MCF 10A (cell line): ENCODE results near the gene GGA2. TPM values are rescaled to one million over a fixed set of nuclear protein-coding genes. Genes with fewer than 3 reads are reported as not detected.

ENCODE experiments used
- BruUV-seq: library from RNA; stranded (reverse); fragments of 400-500 nt; replicated peaks from 2 replicates; lab custom pipeline; 2021; lab: Mats Ljungman, UMichigan
- CTCF ChIA-PET: fragments of 300-600 bp; sonication (Branson Sonifier 250); formaldehyde crosslinking; extraction: SDS; loops from one replicate; lab custom pipeline; 2021; ENCODE audit warnings: antibody characterized with exemption, inconsistent platforms; lab: Yijun Ruan, JAX
- POLR2A ChIA-PET: fragments of 300-600, 350-650 bp; sonication (Branson Sonifier 250); formaldehyde crosslinking; extraction: SDS; loops from one replicate; lab custom pipeline; 2020; ENCODE audit warnings: antibody characterized with exemption, inconsistent platforms; lab: Yijun Ruan, JAX
- DNase-seq: peaks from one replicate; pipeline ENCODE4 v3.0.0-alpha.2; 2018; ENCODE audit not compliant: unreplicated experiment
- H3K27ac Mint-ChIP-seq: one replicate; pipeline ENCODE4 v1.8.0; 2022; ENCODE audit warnings: mild to moderate bottlenecking, low read depth, mixed read lengths; ENCODE audit not compliant: unreplicated experiment
- H3K27me3 Mint-ChIP-seq: one replicate; pipeline ENCODE4 v1.8.0; 2022; ENCODE audit warnings: mixed read lengths; ENCODE audit not compliant: insufficient read depth, unreplicated experiment
- H3K36me3 Mint-ChIP-seq: one replicate; pipeline ENCODE4 v1.8.0; 2022; ENCODE audit warnings: mild to moderate bottlenecking, moderate library complexity, mixed read lengths; ENCODE audit not compliant: insufficient read depth, unreplicated experiment
- H3K4me1 Mint-ChIP-seq: one replicate; pipeline ENCODE4 v1.8.0; 2022; ENCODE audit warnings: mixed read lengths; ENCODE audit not compliant: insufficient read depth, unreplicated experiment
- H3K4me3 Mint-ChIP-seq: one replicate; pipeline ENCODE4 v1.8.0; 2022; ENCODE audit warnings: mild to moderate bottlenecking, moderate library complexity, mixed read lengths; ENCODE audit not compliant: unreplicated experiment
- H3K9me3 Mint-ChIP-seq: one replicate; pipeline ENCODE4 v1.8.0; 2022; ENCODE audit warnings: mixed read lengths; ENCODE audit not compliant: unreplicated experiment
- CTCF ChIP-seq: fragments of 200-600 bp; IDR thresholded peaks from one replicate; pipeline ENCODE4 v1.8.0; 2022; ENCODE audit warnings: antibody characterized with exemption, mild to moderate bottlenecking; ENCODE audit not compliant: unreplicated experiment
- intact Hi-C: fragments of 100-400 bp; cut with micrococcal nuclease; formaldehyde crosslinking; loops from 2 replicates; pipeline ENCODE4 v1.14.1; 2022
- total RNA-seq: library from RNA; stranded (reverse); gene quantifications from 2 replicates; pipeline ENCODE4 v1.2.3, GENCODE V29; 2022

Gene GGA2
- total RNA-seq, 1 experiment from 2014 or later: 22.2 TPM

GRCh38 chr16:23521965-23522364, 11.7 kb upstream of the GGA2 start:
- DNase-seq: no peak
- CTCF ChIA-PET: interaction anchor here (0.6 to 1.1 kb wide), 4 partner anchors 11 to 844 kb away, joined by 3 to 4 read pairs (median 3); no protein-coding TSS in a partner anchor
- Mint-ChIP-seq H3K4me1 (no peaks in the 10 kb centered on the region), H3K36me3 (peaks cover 64% of the 10 kb centered on the region), H3K4me3 (no peak overlapping the region), H3K27ac (no peak overlapping the region), H3K27me3 (no peaks in the 10 kb centered on the region), H3K9me3 (no peaks in the 10 kb centered on the region)
- no TSS peak for BruUV-seq
- TF ChIP-seq CTCF: no peak
- POLR2A ChIA-PET: interaction anchor here (0.5 to 0.7 kb wide), 4 partner anchors 12 to 131 kb away, joined by 3 read pairs; no protein-coding TSS in a partner anchor
- intact Hi-C loops: no loop called here

GRCh38 chr16:23521037-23521743, 10.9 kb upstream of the GGA2 start:
- peaks cover 64% of the 10 kb centered on the region for H3K36me3 Mint-ChIP-seq
- no peak for DNase-seq
- BruUV-seq: no TSS peak
- intact Hi-C loops: no loop called here
- ChIA-PET POLR2A (interaction anchor here (0.5 to 1.1 kb wide), 6 partner anchors 10 to 132 kb away, joined by 3 read pairs; partner anchors contain the start of gene GGA2), CTCF (interaction anchor here (0.6 to 1.1 kb wide), 4 partner anchors 10 to 844 kb away, joined by 3 to 6 read pairs (median 3); no protein-coding TSS in a partner anchor)
- no peaks in the 10 kb centered on the region for H3K9me3 Mint-ChIP-seq
- no peak for TF ChIP-seq CTCF
- no peaks in the 10 kb centered on the region for H3K4me1 Mint-ChIP-seq
- H3K27me3 Mint-ChIP-seq: no peaks in the 10 kb centered on the region
- no peak overlapping the region for H3K4me3 Mint-ChIP-seq
- no peak overlapping the region for H3K27ac Mint-ChIP-seq

GRCh38 chr16:23520500-23520899, 10.2 kb upstream of the GGA2 start:
- no peak for TF ChIP-seq CTCF
- ChIA-PET POLR2A (interaction anchor here (0.6 to 1.1 kb wide), 3 partner anchors 9 to 86 kb away, joined by 3 read pairs; partner anchors contain the start of gene GGA2), CTCF (interaction anchor here (0.6 kb wide), 1 partner anchor 16 kb away, joined by 6 read pairs; no protein-coding TSS in a partner anchor)
- no peak for DNase-seq
- no peaks in the 10 kb centered on the region for H3K27me3 Mint-ChIP-seq
- no TSS peak for BruUV-seq
- no peak overlapping the region for H3K4me3 Mint-ChIP-seq
- H3K9me3 Mint-ChIP-seq: no peaks in the 10 kb centered on the region
- intact Hi-C loops: no loop called here
- no peak overlapping the region for H3K27ac Mint-ChIP-seq
- H3K36me3 Mint-ChIP-seq: peaks cover 66% of the 10 kb centered on the region
- H3K4me1 Mint-ChIP-seq: no peaks in the 10 kb centered on the region

- DNase-seq: no peak
- Mint-ChIP-seq H3K4me3 (no peak overlapping the region), H3K27me3 (no peaks in the 10 kb centered on the region), H3K27ac (no peak overlapping the region), H3K4me1 (no peaks in the 10 kb centered on the region), H3K36me3 (peaks cover 64% of the 10 kb centered on the region), H3K9me3 (no peaks in the 10 kb centered on the region)
- intact Hi-C loops: no loop called here
- ChIA-PET CTCF (interaction anchor here (0.6 kb wide), 1 partner anchor 18 kb away, joined by 3 read pairs; no protein-coding TSS in a partner anchor), POLR2A (no interaction called here)
- BruUV-seq: no TSS peak
- TF ChIP-seq CTCF: no peak
These were observed 9.0 kb upstream of the GGA2 start for GRCh38 chr16:23519282-23519681.
